ENCODE data around the gene HOXA3.

Gene HOXA3

GRCh38 chr7:27146491-27147198 is 5.7 kb downstream of the HOXA3 start:
- Histone ChIP-seq H3F3A (ENCODE audit: control insufficient read depth, insufficient read depth) (no peaks in the 10 kb centered on the region), H3K4me1 (ENCODE audit: control insufficient read depth, low read length) (peaks cover 43% of the 10 kb centered on the region), H3K27ac (ENCODE audit: low read depth, low read length) (no peak overlapping the region), H3K4me3 (ENCODE audit: low read length) (no peak overlapping the region), H3K27me3 (ENCODE audit: control insufficient read depth, low read length) (peaks cover 45% of the 10 kb centered on the region), H3K4me2 (ENCODE audit: low read length) (no peak overlapping the region), H3K9me2 (replicated peaks; ENCODE audit: control insufficient read depth, low read length) (no peaks in the 10 kb centered on the region), H3K9me3 (ENCODE audit: control insufficient read depth, insufficient read depth, low read length) (no peaks in the 10 kb centered on the region), H3K79me2 (ENCODE audit: control insufficient read depth, low read length) (no peaks in the 10 kb centered on the region), H3K36me3 (ENCODE audit: control insufficient read depth, low read length) (no peaks in the 10 kb centered on the region), H4K20me1 (ENCODE audit: control insufficient read depth, insufficient read depth, low read depth, low read length) (no peaks in the 10 kb centered on the region)
- TF ChIP-seq EZH2phosphoT487 (IDR thresholded peaks at IDR 0.05; ENCODE audit: borderline replicate concordance, low read length) = no peak
- TF ChIP-seq CTCF (IDR thresholded peaks at IDR 0.05; ENCODE audit: low read depth, low read length, poor library complexity, severe bottlenecking) = no peak

GRCh38 chr7:27145914-27146412 is 6.4 kb downstream of the HOXA3 start:
- Histone ChIP-seq H3K9me3 (ENCODE audit: control insufficient read depth, insufficient read depth, low read length) (no peaks in the 10 kb centered on the region), H3K4me3 (ENCODE audit: low read length) (no peak overlapping the region), H3K36me3 (ENCODE audit: control insufficient read depth, low read length) (no peaks in the 10 kb centered on the region), H3K4me1 (ENCODE audit: control insufficient read depth, low read length) (peaks cover 36% of the 10 kb centered on the region), H4K20me1 (ENCODE audit: control insufficient read depth, insufficient read depth, low read depth, low read length) (no peaks in the 10 kb centered on the region), H3K9me2 (replicated peaks; ENCODE audit: control insufficient read depth, low read length) (no peaks in the 10 kb centered on the region), H3K4me2 (ENCODE audit: low read length) (no peak overlapping the region), H3K79me2 (ENCODE audit: control insufficient read depth, low read length) (no peaks in the 10 kb centered on the region), H3K27ac (ENCODE audit: low read depth, low read length) (no peak overlapping the region), H3F3A (ENCODE audit: control insufficient read depth, insufficient read depth) (no peaks in the 10 kb centered on the region), H3K27me3 (ENCODE audit: control insufficient read depth, low read length) (peaks cover 38% of the 10 kb centered on the region)
- TF ChIP-seq CTCF (IDR thresholded peaks at IDR 0.05; ENCODE audit: low read depth, low read length, poor library complexity, severe bottlenecking) (no peak), EZH2phosphoT487 (IDR thresholded peaks at IDR 0.05; ENCODE audit: borderline replicate concordance, low read length) (no peak)

- Histone ChIP-seq H3K4me3 (ENCODE audit: low read length) (no peak overlapping the region), H4K20me1 (ENCODE audit: control insufficient read depth, insufficient read depth, low read depth, low read length) (no peaks in the 10 kb centered on the region), H3K4me1 (ENCODE audit: control insufficient read depth, low read length) (peaks cover 32% of the 10 kb centered on the region), H3K36me3 (ENCODE audit: control insufficient read depth, low read length) (no peaks in the 10 kb centered on the region), H3K9me3 (ENCODE audit: control insufficient read depth, insufficient read depth, low read length) (no peaks in the 10 kb centered on the region), H3K79me2 (ENCODE audit: control insufficient read depth, low read length) (no peaks in the 10 kb centered on the region), H3K27ac (ENCODE audit: low read depth, low read length) (no peak overlapping the region), H3K27me3 (ENCODE audit: control insufficient read depth, low read length) (peaks cover 38% of the 10 kb centered on the region), H3F3A (ENCODE audit: control insufficient read depth, insufficient read depth) (no peaks in the 10 kb centered on the region), H3K9me2 (replicated peaks; ENCODE audit: control insufficient read depth, low read length) (no peaks in the 10 kb centered on the region), H3K4me2 (ENCODE audit: low read length) (no peak overlapping the region; the same call in 1 of the 2 replicates)
- TF ChIP-seq EZH2phosphoT487 (IDR thresholded peaks at IDR 0.05; ENCODE audit: borderline replicate concordance, low read length) (no peak), CTCF (IDR thresholded peaks at IDR 0.05; ENCODE audit: low read depth, low read length, poor library complexity, severe bottlenecking) (no peak)
Observed at GRCh38 chr7:27145165-27145913, 7.0 kb downstream of the HOXA3 start.

All from DOHH2 (cell line).